Mesenchymal stem cell (in vitro differentiated cells and primary cell): ENCODE data around the gene PALD1.

Experiments
- DNase-seq: peaks from one replicate; pipeline ENCODE4 v3.0.0-alpha.2; 2013
- H2AFZ ChIP-seq: one replicate; pipeline ENCODE4 v1.6.1; 2013; ENCODE audit warnings: low read depth, mild to moderate bottlenecking, control low read depth, inconsistent platforms, low read length, moderate library complexity
- H2AK5ac ChIP-seq: 2 replicates; pipeline ENCODE4 v1.6.1; 2013; ENCODE audit warnings: low read length, moderate library complexity, mild to moderate bottlenecking, inconsistent platforms; ENCODE audit not compliant: severe bottlenecking
- H2BK120ac ChIP-seq: one replicate; pipeline ENCODE4 v1.6.1; 2013; ENCODE audit warnings: low read depth, mild to moderate bottlenecking, inconsistent platforms, low read length, moderate library complexity
- H2BK12ac ChIP-seq, 2 experiments: one replicate each; pipeline ENCODE4 v1.6.1; 2013; ENCODE audit warnings: inconsistent platforms in 2 of 2, low read length in 2 of 2, mild to moderate bottlenecking in 2 of 2, moderate library complexity in 2 of 2, control low read depth in 1 of 2
- H2BK15ac ChIP-seq: one replicate; pipeline ENCODE4 v1.6.1; 2013; ENCODE audit warnings: mild to moderate bottlenecking, low read depth, inconsistent platforms; ENCODE audit not compliant: poor library complexity, severe bottlenecking
- H2BK5ac ChIP-seq: 2 replicates; pipeline ENCODE4 v1.6.1; 2013; ENCODE audit warnings: low read depth, mild to moderate bottlenecking, low read length, control low read depth, inconsistent platforms; ENCODE audit not compliant: poor library complexity, severe bottlenecking
- H3K14ac ChIP-seq, 2 experiments: one replicate each; pipeline ENCODE4 v1.6.1; 2013; ENCODE audit warnings: inconsistent platforms in 2 of 2, low read length in 2 of 2, control low read depth in 1 of 2, mild to moderate bottlenecking in 1 of 2, moderate library complexity in 1 of 2
- H3K18ac ChIP-seq, 2 experiments: one replicate each; pipeline ENCODE4 v1.6.1; 2013; ENCODE audit warnings: inconsistent platforms in 2 of 2, low read length in 2 of 2, control low read depth in 1 of 2, low read depth in 1 of 2, mild to moderate bottlenecking in 1 of 2
- H3K23ac ChIP-seq, 2 experiments: one replicate each; pipeline ENCODE4 v1.6.1; 2013; ENCODE audit warnings: inconsistent platforms in 2 of 2, low read length in 2 of 2, mild to moderate bottlenecking in 2 of 2, moderate library complexity in 2 of 2, control low read depth in 1 of 2
- H3K27ac ChIP-seq: 2 replicates; pipeline ENCODE4 v1.5.1; 2013; ENCODE audit warnings: mild to moderate bottlenecking, moderate library complexity, low read length, control low read depth, inconsistent platforms; ENCODE audit not compliant: poor library complexity, severe bottlenecking
- H3K27me3 ChIP-seq, 2 experiments: 2 replicates each; pipeline versions ENCODE4 v1.6.1 to v1.7.0; 2013; ENCODE audit warnings: low read length in 2 of 2, mild to moderate bottlenecking in 2 of 2, moderate library complexity in 2 of 2, control low read depth in 1 of 2, inconsistent platforms in 1 of 2; ENCODE audit not compliant: control insufficient read depth in 1 of 2, insufficient read depth in 1 of 2
- H3K36me3 ChIP-seq, 2 experiments: 2 replicates each; pipeline versions ENCODE4 v1.6.1 to v1.7.0; 2013; ENCODE audit warnings: low read length in 2 of 2, control low read depth in 1 of 2, inconsistent platforms in 1 of 2, low read depth in 1 of 2, mild to moderate bottlenecking in 1 of 2; ENCODE audit not compliant: insufficient read depth in 2 of 2, control insufficient read depth in 1 of 2
- H3K4ac ChIP-seq, 2 experiments: one replicate each; pipeline ENCODE4 v1.6.1; 2013; ENCODE audit warnings: inconsistent platforms in 2 of 2, low read length in 2 of 2, mild to moderate bottlenecking in 2 of 2, moderate library complexity in 2 of 2, control low read depth in 1 of 2, low read depth in 1 of 2
- H3K4me1 ChIP-seq: 2 replicates; pipeline ENCODE4 v1.6.1; 2013; ENCODE audit warnings: low read depth, low read length, control low read depth; ENCODE audit not compliant: control insufficient read depth, insufficient read depth
- H3K4me2 ChIP-seq: 2 replicates; pipeline ENCODE4 v1.6.1; 2013; ENCODE audit warnings: low read length, mild to moderate bottlenecking, inconsistent platforms; ENCODE audit not compliant: poor library complexity, severe bottlenecking
- H3K4me3 ChIP-seq, 2 experiments: 2 replicates each; pipeline versions ENCODE4 v1.5.1 to v1.7.0; 2013; ENCODE audit warnings: low read length in 2 of 2, mild to moderate bottlenecking in 2 of 2, control low read depth in 1 of 2, low read depth in 1 of 2; ENCODE audit not compliant: insufficient read depth in 1 of 2
- H3K79me1 ChIP-seq: replicated peaks from 2 replicates; pipeline ENCODE4 v1.6.1; 2013; ENCODE audit warnings: mild to moderate bottlenecking, control low read depth, low read length, inconsistent platforms; ENCODE audit not compliant: poor library complexity, severe bottlenecking
- H3K9ac ChIP-seq: 2 replicates; pipeline ENCODE4 v1.7.0; 2013; ENCODE audit warnings: mild to moderate bottlenecking, low read length, moderate library complexity
- H3K9me3 ChIP-seq: 2 replicates; pipeline ENCODE4 v1.7.0; 2013; ENCODE audit warnings: mild to moderate bottlenecking, low read length; ENCODE audit not compliant: control insufficient read depth
- H4K8ac ChIP-seq: one replicate; pipeline ENCODE4 v1.6.1; 2013; ENCODE audit warnings: inconsistent platforms, mild to moderate bottlenecking, low read length, moderate library complexity
- H4K91ac ChIP-seq: one replicate; pipeline ENCODE4 v1.6.1; 2013; ENCODE audit warnings: mild to moderate bottlenecking, low read length, inconsistent platforms
- WGBS: methylation state at CpG from one replicate; pipeline ENCODE4 v1.1.7; 2013; ENCODE audit warnings: mixed read lengths; 5-methylcytosine and 5-hydroxymethylcytosine counted together

The PALD1 gene

GRCh38 chr10:70534281-70534680 lies 55.7 kb downstream of the PALD1 start:
- no peak overlapping the region for H3K27ac ChIP-seq

GRCh38 chr10:70535001-70535400 lies 56.4 kb downstream of the PALD1 start:
- Histone ChIP-seq H4K8ac (no peak overlapping the region), H3K4me2 (no peak overlapping the region), H2AK5ac (no peak overlapping the region), H3K36me3 (no peaks in the 10 kb centered on the region), H2BK15ac (no peak overlapping the region), H4K91ac (no peak overlapping the region), H3K27ac (no peak overlapping the region), H3K4ac (no peak overlapping the region), H3K14ac (no peak overlapping the region), H3K79me1 (no peaks in the 10 kb centered on the region), H3K18ac (no peak overlapping the region), H2BK5ac (no peak overlapping the region), H3K23ac (no peak overlapping the region), H3K9me3 (no peaks in the 10 kb centered on the region), H3K9ac (no peak overlapping the region), H3K27me3 (peaks cover 0 to 74% of the 10 kb centered on the region in 2 experiments), H2BK120ac (no peak overlapping the region), H2AFZ (no peak overlapping the region), H2BK12ac (no peak overlapping the region), H3K4me1 (peaks cover 14% of the 10 kb centered on the region), H3K4me3 (no peak overlapping the region)
- no peak for DNase-seq
- 94% methylated on average over 2 of the region's 2 CpGs for WGBS

More at GRCh38 chr10:70534281-70534680, 55.7 kb downstream of the PALD1 start:
- H2BK12ac ChIP-seq: no peak overlapping the region
- H3K27me3 ChIP-seq: peaks cover 0 to 69% of the 10 kb centered on the region in 2 experiments
- H3K9me3 ChIP-seq: no peaks in the 10 kb centered on the region
- H3K18ac ChIP-seq: no peak overlapping the region
- H4K91ac ChIP-seq: no peak overlapping the region
- no peak overlapping the region for H2BK5ac ChIP-seq
- no peak overlapping the region for H2AK5ac ChIP-seq
- no peak overlapping the region for H3K4me2 ChIP-seq
- H2AFZ ChIP-seq: no peak overlapping the region
- H3K4me3 ChIP-seq: no peak overlapping the region
- H2BK120ac ChIP-seq: no peak overlapping the region
- no peak overlapping the region for H3K9ac ChIP-seq
- no peak for DNase-seq
- WGBS: 85% methylated on average over 8 of the region's 10 CpGs
- no peak overlapping the region for H4K8ac ChIP-seq
- no peaks in the 10 kb centered on the region for H3K36me3 ChIP-seq
- no peak overlapping the region for H3K4ac ChIP-seq
- no peak overlapping the region for H3K14ac ChIP-seq
- H3K23ac ChIP-seq: no peak overlapping the region
- no peak overlapping the region for H2BK15ac ChIP-seq
- no peaks in the 10 kb centered on the region for H3K79me1 ChIP-seq
- H3K4me1 ChIP-seq: peaks cover 14% of the 10 kb centered on the region

- peaks cover 0 to 79% of the 10 kb centered on the region in 2 experiments for H3K27me3 ChIP-seq
- H3K4me3 ChIP-seq: no peak overlapping the region
- no peak overlapping the region for H2BK15ac ChIP-seq
- H3K27ac ChIP-seq: no peak overlapping the region
- H2BK12ac ChIP-seq: no peak overlapping the region
- H3K23ac ChIP-seq: no peak overlapping the region
- H3K4ac ChIP-seq: no peak overlapping the region
- no peak overlapping the region for H3K9ac ChIP-seq
- peaks cover 0 to 3% of the 10 kb centered on the region in 2 experiments for H3K36me3 ChIP-seq
- no peak overlapping the region for H4K8ac ChIP-seq
- no peak overlapping the region for H3K14ac ChIP-seq
- 74% methylated on average over 5 of the region's 5 CpGs for WGBS
- H3K4me2 ChIP-seq: no peak overlapping the region
- H2BK5ac ChIP-seq: no peak overlapping the region
- no peak overlapping the region for H2AK5ac ChIP-seq
- no peak overlapping the region for H2AFZ ChIP-seq
- H2BK120ac ChIP-seq: no peak overlapping the region
- no peak overlapping the region for H3K18ac ChIP-seq
- DNase-seq: no peak
- H3K9me3 ChIP-seq: no peaks in the 10 kb centered on the region
- no peak overlapping the region for H4K91ac ChIP-seq
- H3K79me1 ChIP-seq: no peaks in the 10 kb centered on the region
- peaks cover 17% of the 10 kb centered on the region for H3K4me1 ChIP-seq
These were observed 56.9 kb downstream of the PALD1 start for GRCh38 chr10:70535451-70535850.

- WGBS: 66% methylated on average over 8 of the region's 8 CpGs
These were observed 57.8 kb downstream of the PALD1 start for GRCh38 chr10:70536196-70536861.

More at GRCh38 chr10:70536196-70536861, 57.8 kb downstream of the PALD1 start:
- Histone ChIP-seq H3K23ac (no peak overlapping the region), H3K27ac (no peak overlapping the region), H3K9me3 (no peaks in the 10 kb centered on the region), H3K27me3 (peaks cover 0 to 76% of the 10 kb centered on the region in 2 experiments), H3K79me1 (no peaks in the 10 kb centered on the region), H3K18ac (no peak overlapping the region), H3K14ac (no peak overlapping the region), H3K4ac (no peak overlapping the region), H2BK15ac (no peak overlapping the region), H4K91ac (no peak overlapping the region), H2AFZ (no peak overlapping the region), H3K9ac (no peak overlapping the region), H2AK5ac (no peak overlapping the region), H2BK12ac (no peak overlapping the region), H3K4me2 (no peak overlapping the region), H2BK5ac (no peak overlapping the region), H2BK120ac (no peak overlapping the region), H4K8ac (no peak overlapping the region), H3K36me3 (peaks cover 0 to 10% of the 10 kb centered on the region in 2 experiments), H3K4me1 (peaks cover 21% of the 10 kb centered on the region), H3K4me3 (no peak overlapping the region)
- DNase-seq: no peak
